ENCODE data around the gene KATNBL1. TPM values are rescaled to one million over a fixed set of nuclear protein-coding genes. Genes with fewer than 3 reads are reported as not detected.

The KATNBL1 gene
- total and polyA plus RNA-seq, 3 experiments from 2014 or later, result 29.0 to 43.8 (median 42.2) TPM

GRCh38 chr15:34242331-34242710, 32.4 kb upstream of the KATNBL1 start:
- no peaks in the 10 kb centered on the region for H3K9me3 ChIP-seq (ENCODE audit: low read length)
- no peaks in the 10 kb centered on the region for H3K4me1 ChIP-seq (ENCODE audit: insufficient read depth, low read length)
- ChIA-PET POLR2A (no interaction called here), CTCF (interaction anchor here (0.7 to 4.4 kb wide), 9 partner anchors 8 to 346 kb away, joined by 3 to 59 read pairs (median 3); partner anchors contain the start of genes GOLGA8B, KATNBL1 and LPCAT4)
- H3K4me3 ChIP-seq (ENCODE audit: low read length), result no peak overlapping the region
- H3K27ac ChIP-seq (ENCODE audit: low read depth, low read length), result no peak overlapping the region
- H3K36me3 ChIP-seq (ENCODE audit: insufficient read depth, low read length), result peaks cover 15% of the 10 kb centered on the region
- peak overlapping the region in 1 of 8 donors; percentile 5 for H3K27ac Mint-ChIP-seq
- no peaks in the 10 kb centered on the region for H3K27me3 ChIP-seq (ENCODE audit: insufficient read depth, low read length, poor library complexity, severe bottlenecking)
- peaks cover 0 to 73% (median 17%) of the 10 kb centered on the region in 3 donors for H3K36me3 Mint-ChIP-seq
- H3K4me3 Mint-ChIP-seq, result no peak overlapping the region
- peaks cover 0 to 2% (median 0%) of the 10 kb centered on the region in 3 donors for H3K4me1 Mint-ChIP-seq
- H3K27me3 Mint-ChIP-seq, result no peaks in the 10 kb centered on the region
- no peaks in the 10 kb centered on the region for H3K9me3 Mint-ChIP-seq
- no peak for DNase-seq

GRCh38 chr15:34241376-34242330, 31.8 kb upstream of the KATNBL1 start:
- peaks cover 22% of the 10 kb centered on the region for H3K36me3 ChIP-seq (ENCODE audit: insufficient read depth, low read length)
- H3K27ac ChIP-seq (ENCODE audit: low read depth, low read length), result no peak overlapping the region
- POLR2A ChIA-PET, result interaction anchor here (0.6 kb wide), 1 partner anchor 126 kb away, joined by 3 read pairs; no protein-coding TSS in a partner anchor
- Mint-ChIP-seq H3K9me3 (no peaks in the 10 kb centered on the region), H3K27me3 (no peaks in the 10 kb centered on the region), H3K4me3 (no peak overlapping the region), H3K4me1 (peaks cover 0 to 2% (median 0%) of the 10 kb centered on the region in 3 donors), H3K27ac (peak overlapping the region in 2 of 8 donors; percentile 2 to 5), H3K36me3 (peaks cover 0 to 76% (median 20%) of the 10 kb centered on the region in 3 donors)
- no peaks in the 10 kb centered on the region for H3K27me3 ChIP-seq (ENCODE audit: insufficient read depth, low read length, poor library complexity, severe bottlenecking)
- DNase-seq, result peak in 3 of 5 donors; percentile 35 to 51 (median 45)
- CTCF ChIA-PET, result interaction anchor here (0.7 to 4.4 kb wide), 14 partner anchors 8 to 346 kb away, joined by 3 to 59 read pairs (median 4); partner anchors contain the start of genes GOLGA8B, KATNBL1, LPCAT4 and NOP10
- no peaks in the 10 kb centered on the region for H3K4me1 ChIP-seq (ENCODE audit: insufficient read depth, low read length)
- no peak overlapping the region for H3K4me3 ChIP-seq (ENCODE audit: low read length)
- no peaks in the 10 kb centered on the region for H3K9me3 ChIP-seq (ENCODE audit: low read length)

GRCh38 chr15:34240537-34240936, 30.6 kb upstream of the KATNBL1 start:
- Histone ChIP-seq H3K9me3 (ENCODE audit: low read length) (no peaks in the 10 kb centered on the region), H3K4me1 (ENCODE audit: insufficient read depth, low read length) (no peaks in the 10 kb centered on the region), H3K27ac (ENCODE audit: low read depth, low read length) (no peak overlapping the region), H3K4me3 (ENCODE audit: low read length) (no peak overlapping the region), H3K27me3 (ENCODE audit: insufficient read depth, low read length, poor library complexity, severe bottlenecking) (no peaks in the 10 kb centered on the region), H3K36me3 (ENCODE audit: insufficient read depth, low read length) (peaks cover 32% of the 10 kb centered on the region)
- Mint-ChIP-seq H3K27ac (peak overlapping the region in 4 of 8 donors; percentile 36 to 63 (median 44)), H3K4me3 (no peak overlapping the region), H3K27me3 (no peaks in the 10 kb centered on the region), H3K36me3 (peaks cover 4 to 85% (median 25%) of the 10 kb centered on the region in 3 donors), H3K9me3 (no peaks in the 10 kb centered on the region), H3K4me1 (peaks cover 0 to 2% (median 0%) of the 10 kb centered on the region in 3 donors)
- ChIA-PET CTCF (interaction anchor here (0.6 to 4.4 kb wide), 5 partner anchors 12 to 126 kb away, joined by 3 to 59 read pairs (median 4); partner anchors contain the start of genes LPCAT4, NOP10 and NUTM1), POLR2A (no interaction called here)
- no peak for DNase-seq

GRCh38 chr15:34239151-34239808, 29.4 kb upstream of the KATNBL1 start:
- no peak overlapping the region for H3K4me3 Mint-ChIP-seq
- Histone ChIP-seq H3K4me3 (ENCODE audit: low read length) (no peak overlapping the region), H3K36me3 (ENCODE audit: insufficient read depth, low read length) (peaks cover 25% of the 10 kb centered on the region), H3K4me1 (ENCODE audit: insufficient read depth, low read length) (no peaks in the 10 kb centered on the region), H3K27me3 (ENCODE audit: insufficient read depth, low read length, poor library complexity, severe bottlenecking) (no peaks in the 10 kb centered on the region), H3K9me3 (ENCODE audit: low read length) (no peaks in the 10 kb centered on the region), H3K27ac (ENCODE audit: low read depth, low read length) (no peak overlapping the region)
- no peaks in the 10 kb centered on the region for H3K9me3 Mint-ChIP-seq
- DNase-seq, result no peak
- ChIA-PET CTCF (interaction anchor here (1.8 to 4.4 kb wide), 2 partner anchors 104 to 128 kb away, joined by 4 to 59 read pairs; partner anchors contain the start of genes LPCAT4, NOP10 and NUTM1), POLR2A (no interaction called here)
- H3K27ac Mint-ChIP-seq, result peak overlapping the region in 2 of 8 donors; percentile 25 to 67
- H3K27me3 Mint-ChIP-seq, result no peaks in the 10 kb centered on the region
- H3K36me3 Mint-ChIP-seq, result peaks cover 4 to 81% (median 25%) of the 10 kb centered on the region in 3 donors
- peaks cover 0 to 2% (median 0%) of the 10 kb centered on the region in 3 donors for H3K4me1 Mint-ChIP-seq

- Histone ChIP-seq H3K4me3 (ENCODE audit: low read length) (no peak overlapping the region), H3K36me3 (ENCODE audit: insufficient read depth, low read length) (peaks cover 18% of the 10 kb centered on the region), H3K9me3 (ENCODE audit: low read length) (no peaks in the 10 kb centered on the region), H3K27me3 (ENCODE audit: insufficient read depth, low read length, poor library complexity, severe bottlenecking) (no peaks in the 10 kb centered on the region), H3K4me1 (ENCODE audit: insufficient read depth, low read length) (no peaks in the 10 kb centered on the region), H3K27ac (ENCODE audit: low read depth, low read length) (no peak overlapping the region)
- Mint-ChIP-seq H3K4me3 (no peak overlapping the region), H3K36me3 (peaks cover 4 to 81% (median 23%) of the 10 kb centered on the region in 3 donors), H3K27ac (peak overlapping the region in 5 of 8 donors; percentile 13 to 82 (median 44)), H3K9me3 (no peaks in the 10 kb centered on the region), H3K4me1 (no peaks in the 10 kb centered on the region), H3K27me3 (no peaks in the 10 kb centered on the region)
- CTCF ChIA-PET, result interaction anchor here (1.2 to 2.0 kb wide), 4 partner anchors 8 to 134 kb away, joined by 3 to 19 read pairs (median 5); partner anchors contain the start of genes EMC4, LPCAT4, NOP10 and NUTM1
- DNase-seq, result no peak
- POLR2A ChIA-PET, result no interaction called here
Measured at GRCh38 chr15:34233614-34234013, 23.7 kb upstream of the KATNBL1 start.

GRCh38 chr15:34223904-34224596, 14.2 kb upstream of the KATNBL1 start:
- Mint-ChIP-seq H3K27me3 (peaks cover 4 to 9% of the 10 kb centered on the region in 2 donors), H3K4me1 (peaks cover 25 to 39% (median 29%) of the 10 kb centered on the region in 3 donors), H3K9me3 (peaks cover 0 to 3% (median 0%) of the 10 kb centered on the region in 5 donors), H3K4me3 (peak overlapping the region; percentile 91 to 99 (median 95)), H3K27ac (peak overlapping the region; percentile 81 to 99 (median 98)), H3K36me3 (peaks cover 0 to 29% (median 6%) of the 10 kb centered on the region in 3 donors)
- Histone ChIP-seq H3K27ac (ENCODE audit: low read depth, low read length) (peak overlapping the region; percentile 90), H3K9me3 (ENCODE audit: low read length) (no peaks in the 10 kb centered on the region), H3K4me1 (ENCODE audit: insufficient read depth, low read length) (peaks cover 18% of the 10 kb centered on the region), H3K27me3 (ENCODE audit: insufficient read depth, low read length, poor library complexity, severe bottlenecking) (no peaks in the 10 kb centered on the region), H3K36me3 (ENCODE audit: insufficient read depth, low read length) (peaks cover 8% of the 10 kb centered on the region), H3K4me3 (ENCODE audit: low read length) (peak overlapping the region; percentile 97)
- ChIA-PET CTCF (interaction anchor here (1.0 to 3.2 kb wide), 4 partner anchors 13 to 143 kb away, joined by 4 to 25 read pairs (median 4); partner anchors contain the start of genes EMC7, KATNBL1, LPCAT4 and PGBD4), POLR2A (interaction anchor here (0.6 to 2.4 kb wide), 3 partner anchors 14 to 765 kb away, joined by 4 to 13 read pairs (median 6); partner anchors contain the start of genes EMC7, KATNBL1 and PGBD4)
- DNase-seq, result no peak

- POLR2A ChIA-PET, result no interaction called here
- no peak for DNase-seq
Measured at GRCh38 chr15:34217587-34218225, 7.8 kb upstream of the KATNBL1 start.

More at GRCh38 chr15:34217587-34218225, 7.8 kb upstream of the KATNBL1 start:
- no peak overlapping the region for H3K4me3 Mint-ChIP-seq
- no peak overlapping the region for H3K27ac Mint-ChIP-seq
- H3K36me3 Mint-ChIP-seq, result no peaks in the 10 kb centered on the region
- CTCF ChIA-PET, result interaction anchor here (0.9 to 1.1 kb wide), 2 partner anchors 8 to 149 kb away, joined by 3 to 4 read pairs; partner anchors contain the start of genes KATNBL1 and LPCAT4
- no peaks in the 10 kb centered on the region for H3K9me3 Mint-ChIP-seq
- no peak overlapping the region for H3K4me3 ChIP-seq (ENCODE audit: low read length)
- H3K9me3 ChIP-seq (ENCODE audit: low read length), result no peaks in the 10 kb centered on the region
- no peaks in the 10 kb centered on the region for H3K4me1 Mint-ChIP-seq
- no peaks in the 10 kb centered on the region for H3K4me1 ChIP-seq (ENCODE audit: insufficient read depth, low read length)
- no peaks in the 10 kb centered on the region for H3K36me3 ChIP-seq (ENCODE audit: insufficient read depth, low read length)
- no peak overlapping the region for H3K27ac ChIP-seq (ENCODE audit: low read depth, low read length)
- no peaks in the 10 kb centered on the region for H3K27me3 ChIP-seq (ENCODE audit: insufficient read depth, low read length, poor library complexity, severe bottlenecking)
- H3K27me3 Mint-ChIP-seq, result peaks cover 0 to 4% of the 10 kb centered on the region in 2 donors
